ENCODE data around the gene F8. TPM values are rescaled to one million over a fixed set of nuclear protein-coding genes. Genes with fewer than 3 reads are reported as not detected.

The F8 gene
- total and polyA plus RNA-seq, 2 experiments from 2014 or later: 4.1 to 5.5 TPM

DNA sequence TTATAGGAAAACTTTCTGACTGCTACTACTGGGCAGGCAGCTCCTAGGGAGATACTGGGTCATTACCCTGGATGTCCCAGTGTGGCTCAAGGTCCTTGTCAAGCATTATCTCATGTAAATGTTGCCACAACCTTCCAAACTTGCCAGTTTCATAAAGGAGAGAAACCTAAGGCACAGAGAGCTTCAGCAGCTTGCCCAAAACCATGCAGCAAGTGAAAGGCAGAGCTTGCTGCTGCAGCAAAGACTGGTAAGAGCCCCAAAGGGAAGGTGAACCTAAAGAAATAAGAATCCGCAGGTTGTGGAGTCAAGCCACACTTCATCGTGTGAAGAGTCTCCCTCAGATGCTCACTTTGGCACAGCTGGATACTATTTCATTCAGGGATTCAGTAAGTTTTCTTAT is 219.6 kb downstream of the F8 start:
- Histone ChIP-seq H3K9ac (no peak overlapping the region), H4K20me1 (ENCODE audit: insufficient read depth) (no peaks in the 10 kb centered on the region), H3K4me1 (ENCODE audit: insufficient read depth) (peaks cover 10% of the 10 kb centered on the region), H3K9me3 (ENCODE audit: low read depth) (no peaks in the 10 kb centered on the region), H3K36me3 (ENCODE audit: low read depth) (no peaks in the 10 kb centered on the region), H3K4me2 (ENCODE audit: unreplicated experiment) (no peak overlapping the region), H3K27ac (no peak overlapping the region), H3K9me2 (ENCODE audit: insufficient read depth) (no peaks in the 10 kb centered on the region), H3K4me3 (no peak overlapping the region), H3K79me2 (ENCODE audit: insufficient read depth) (peaks cover 8% of the 10 kb centered on the region; the same call in 1 of the 2 replicates), H2AFZ (no peak overlapping the region), H3K27me3 (replicated peaks; ENCODE audit: insufficient read depth) (no peaks in the 10 kb centered on the region), H3F3A (ENCODE audit: insufficient read depth) (peaks cover 10% of the 10 kb centered on the region; the same call in 1 of the 2 replicates)
- DNase-seq: no peak
- WGBS, 2 experiments (ENCODE audit: low coverage in 1 of 2, low lambda C conversion rate in 2 of 2, missing lambda C conversion rate in 2 of 2): 96 to 97% methylated on average over 2 of the region's 2 CpGs
- TF ChIP-seq EZH2phosphoT487 (IDR thresholded peaks at IDR 0.05; ENCODE audit: insufficient read depth, low read depth) (no peak), EZH2 (IDR thresholded peaks at IDR 0.05; ENCODE audit: insufficient read depth, poor library complexity, severe bottlenecking) (no peak)
- in situ Hi-C loops (cut with MboI): no loop called here

DNA sequence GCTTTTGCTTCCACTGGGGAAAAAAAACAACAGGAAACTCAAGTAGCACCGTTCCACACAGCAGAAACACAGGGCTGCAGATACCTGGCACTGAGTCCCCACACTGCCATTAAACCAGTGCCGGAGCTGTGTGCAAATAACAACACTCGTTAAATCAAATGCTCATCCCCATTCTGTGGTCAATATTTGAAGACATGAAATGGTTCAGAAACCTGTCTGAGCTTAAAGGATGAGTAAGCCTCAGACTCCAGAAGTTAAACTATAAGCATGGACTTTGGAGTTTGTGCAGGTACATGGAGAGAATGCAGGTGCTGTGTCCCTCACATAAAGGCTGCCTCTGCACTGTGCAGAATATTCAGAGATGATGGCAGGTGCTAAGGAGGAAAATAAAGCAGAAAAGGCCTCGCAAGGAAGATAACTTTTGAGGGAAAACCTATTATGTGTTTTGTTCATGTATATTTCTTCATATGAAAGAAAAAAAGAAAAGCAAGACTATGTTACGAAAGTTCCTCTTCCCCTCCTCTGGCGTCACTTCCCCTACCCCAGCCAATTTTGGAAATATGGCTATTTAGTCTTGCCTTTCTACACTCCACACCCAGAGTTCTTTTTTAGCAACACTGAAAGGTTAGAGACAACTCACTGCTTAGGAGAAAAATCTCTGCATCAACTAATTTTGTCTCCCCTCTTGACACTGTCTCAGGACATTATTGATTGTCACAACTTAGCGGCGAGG is 221.9 kb downstream of the F8 start:
- H3K36me3 ChIP-seq (ENCODE audit: low read depth): no peaks in the 10 kb centered on the region
- no peaks in the 10 kb centered on the region for H4K20me1 ChIP-seq (ENCODE audit: insufficient read depth)
- peaks cover 10% of the 10 kb centered on the region for H3K4me1 ChIP-seq (ENCODE audit: insufficient read depth)
- no peak overlapping the region for H3K9ac ChIP-seq
- H3K4me2 ChIP-seq (ENCODE audit: unreplicated experiment): no peak overlapping the region
- H3K27me3 ChIP-seq (replicated peaks; ENCODE audit: insufficient read depth): no peaks in the 10 kb centered on the region
- in situ Hi-C loops (cut with MboI): no loop called here
- no peak overlapping the region for H3K4me3 ChIP-seq
- no peaks in the 10 kb centered on the region for H3K9me3 ChIP-seq (ENCODE audit: low read depth)
- 95 to 98% methylated on average over 7 to 8 of the region's 8 CpGs for WGBS, 2 experiments (ENCODE audit: low coverage in 1 of 2, low lambda C conversion rate in 2 of 2, missing lambda C conversion rate in 2 of 2)
- H3F3A ChIP-seq (ENCODE audit: insufficient read depth): peaks cover 10% of the 10 kb centered on the region; the same call in 1 of the 2 replicates
- H2AFZ ChIP-seq: no peak overlapping the region
- no peak for DNase-seq
- no peak for TF ChIP-seq EZH2 (IDR thresholded peaks at IDR 0.05; ENCODE audit: insufficient read depth, poor library complexity, severe bottlenecking)
- TF ChIP-seq EZH2phosphoT487 (IDR thresholded peaks at IDR 0.05; ENCODE audit: insufficient read depth, low read depth): no peak
- no peak overlapping the region for H3K27ac ChIP-seq
- H3K9me2 ChIP-seq (ENCODE audit: insufficient read depth): no peaks in the 10 kb centered on the region
- H3K79me2 ChIP-seq (ENCODE audit: insufficient read depth): peaks cover 8% of the 10 kb centered on the region; the same call in 1 of the 2 replicates

DNA sequence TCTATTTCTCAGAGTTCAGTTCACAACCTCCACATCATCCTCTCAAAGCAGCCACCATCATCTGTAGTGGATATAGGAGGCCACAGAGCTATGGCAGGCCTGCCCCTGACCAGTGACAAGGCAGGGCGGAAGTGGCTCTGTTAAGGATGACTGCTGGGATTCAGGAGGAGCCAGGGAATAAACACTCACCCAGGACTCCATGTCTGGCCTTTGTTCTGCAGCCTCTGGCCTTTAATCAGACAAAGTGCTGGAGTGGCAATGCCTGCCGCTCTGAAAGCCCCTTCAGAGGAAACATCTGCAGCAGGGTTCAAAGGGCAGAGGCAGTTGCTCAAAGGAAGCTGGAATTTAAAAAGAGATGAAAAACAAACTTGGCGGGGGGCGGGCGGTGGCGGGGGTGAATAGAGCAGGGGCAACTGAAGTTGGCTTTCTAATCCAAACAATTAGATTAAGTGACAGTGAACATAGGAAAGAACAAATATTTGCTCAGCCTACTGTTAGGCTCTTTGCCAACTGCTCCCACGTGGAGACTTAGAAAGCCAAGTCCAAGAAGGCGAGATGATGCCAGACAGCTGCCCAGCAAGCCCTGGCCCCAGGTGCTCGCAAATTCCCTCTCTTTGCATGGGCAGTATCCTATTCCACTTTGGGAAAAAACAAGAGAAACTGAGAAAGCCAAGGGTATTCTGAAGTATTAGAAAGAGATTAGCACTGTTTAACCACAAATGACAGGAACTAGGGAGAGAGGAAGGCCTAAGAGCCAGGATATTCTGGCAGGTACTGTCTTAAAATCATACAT is 222.8 kb downstream of the F8 start:
- Histone ChIP-seq H3K9me3 (ENCODE audit: low read depth) (no peaks in the 10 kb centered on the region), H3K27ac (peak overlapping the region; percentile 79), H3F3A (ENCODE audit: insufficient read depth) (peaks cover 10% of the 10 kb centered on the region; the same call in 1 of the 2 replicates), H3K79me2 (ENCODE audit: insufficient read depth) (peaks cover 8% of the 10 kb centered on the region; the same call in 1 of the 2 replicates), H3K9ac (peak overlapping the region; percentile 30), H2AFZ (no peak overlapping the region), H4K20me1 (ENCODE audit: insufficient read depth) (no peaks in the 10 kb centered on the region), H3K4me3 (no peak overlapping the region), H3K27me3 (replicated peaks; ENCODE audit: insufficient read depth) (no peaks in the 10 kb centered on the region), H3K9me2 (ENCODE audit: insufficient read depth) (no peaks in the 10 kb centered on the region), H3K36me3 (ENCODE audit: low read depth) (no peaks in the 10 kb centered on the region), H3K4me1 (ENCODE audit: insufficient read depth) (peaks cover 10% of the 10 kb centered on the region), H3K4me2 (ENCODE audit: unreplicated experiment) (peak overlapping the region; percentile 42)
- 83 to 86% methylated on average over 7 to 9 of the region's 9 CpGs for WGBS, 2 experiments (ENCODE audit: low coverage in 1 of 2, low lambda C conversion rate in 2 of 2, missing lambda C conversion rate in 2 of 2)
- no peak for DNase-seq
- TF ChIP-seq EZH2phosphoT487 (IDR thresholded peaks at IDR 0.05; ENCODE audit: insufficient read depth, low read depth) (no peak), EZH2 (IDR thresholded peaks at IDR 0.05; ENCODE audit: insufficient read depth, poor library complexity, severe bottlenecking) (no peak)
- in situ Hi-C loops (cut with MboI): no loop called here

DNA sequence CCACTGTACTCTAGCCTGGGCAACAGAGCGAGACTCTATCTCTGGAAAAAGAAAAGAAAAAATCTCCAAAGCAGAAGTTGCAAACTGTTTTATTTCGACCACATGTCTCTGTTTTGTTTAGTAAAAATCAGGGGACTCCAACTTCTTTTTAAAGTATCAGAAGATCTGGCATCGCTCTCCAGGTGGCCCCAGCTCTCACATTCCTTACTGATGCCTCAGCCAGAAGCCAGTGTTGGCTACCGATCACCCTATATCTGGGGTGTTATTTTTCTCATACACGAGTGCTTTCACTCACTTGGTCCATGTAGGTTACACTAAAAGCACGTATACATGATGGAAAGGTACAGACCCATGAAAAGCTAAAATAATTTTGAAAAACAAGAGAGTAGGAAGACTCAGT is 225.5 kb downstream of the F8 start:
- no peak for DNase-seq
- Histone ChIP-seq H3F3A (ENCODE audit: insufficient read depth) (peaks cover 10% of the 10 kb centered on the region; the same call in 1 of the 2 replicates), H3K9me2 (ENCODE audit: insufficient read depth) (no peaks in the 10 kb centered on the region), H3K36me3 (ENCODE audit: low read depth) (no peaks in the 10 kb centered on the region), H2AFZ (no peak overlapping the region), H3K4me3 (no peak overlapping the region), H3K4me2 (ENCODE audit: unreplicated experiment) (no peak overlapping the region), H3K79me2 (ENCODE audit: insufficient read depth) (peaks cover 8% of the 10 kb centered on the region; the same call in 1 of the 2 replicates), H4K20me1 (ENCODE audit: insufficient read depth) (no peaks in the 10 kb centered on the region), H3K27me3 (replicated peaks; ENCODE audit: insufficient read depth) (no peaks in the 10 kb centered on the region), H3K27ac (no peak overlapping the region), H3K4me1 (ENCODE audit: insufficient read depth) (peaks cover 10% of the 10 kb centered on the region), H3K9me3 (ENCODE audit: low read depth) (no peaks in the 10 kb centered on the region), H3K9ac (no peak overlapping the region)
- TF ChIP-seq EZH2phosphoT487 (IDR thresholded peaks at IDR 0.05; ENCODE audit: insufficient read depth, low read depth) (no peak), EZH2 (IDR thresholded peaks at IDR 0.05; ENCODE audit: insufficient read depth, poor library complexity, severe bottlenecking) (no peak)
- WGBS, 2 experiments (ENCODE audit: low coverage in 1 of 2, low lambda C conversion rate in 2 of 2, missing lambda C conversion rate in 2 of 2): 81 to 92% methylated on average over 6 of the region's 6 CpGs
- in situ Hi-C loops (cut with MboI): no loop called here
